CD4-positive, alpha-beta T cell treated with Interleukin-10 for 1 hour (primary cell): ENCODE measurements around the gene ARNT2.
"Not testable (repeated sequence)": the region's sequence is repeated elsewhere in the genome, so short reads cannot be mapped to it uniquely, and the experiment has no call there.

ENCODE experiments used
- DNase-seq: peaks from one replicate; pipeline ENCODE4 v3.0.0-alpha.2; 2020

Gene ARNT2

GRCh38 chr15:80633221-80633620 is 229.0 kb downstream of the ARNT2 start:
- no peak for DNase-seq

- DNase-seq = no peak
Observed at GRCh38 chr15:80635953-80636352, 231.8 kb downstream of the ARNT2 start.

- no peak for DNase-seq
Observed at GRCh38 chr15:80636675-80637074, 232.5 kb downstream of the ARNT2 start.

GRCh38 chr15:80637747-80638146 is 233.6 kb downstream of the ARNT2 start:
- no peak for DNase-seq

- no peak for DNase-seq
Observed at GRCh38 chr15:80638553-80639167, 234.5 kb downstream of the ARNT2 start.

GRCh38 chr15:80639168-80639555 is 235.0 kb downstream of the ARNT2 start:
- no peak for DNase-seq

GRCh38 chr15:80640531-80641121 is 236.4 kb downstream of the ARNT2 start:
- no peak for DNase-seq

GRCh38 chr15:80641384-80641783 is 237.2 kb downstream of the ARNT2 start:
- DNase-seq = no peak

GRCh38 chr15:80643431-80643951 is 239.3 kb downstream of the ARNT2 start:
- DNase-seq = no peak

- no peak for DNase-seq
Observed at GRCh38 chr15:80645494-80646065, 241.4 kb downstream of the ARNT2 start.

GRCh38 chr15:80647424-80647823 is 243.2 kb downstream of the ARNT2 start:
- DNase-seq = not testable (repeated sequence)
